ENCODE measurements around the gene KCNJ15. TPM values are rescaled to one million over a fixed set of nuclear protein-coding genes. Genes with fewer than 3 reads are reported as not detected.

The KCNJ15 gene
- total RNA-seq, 6 experiments from 2014 or later: 0.43 to 3.5 (median 1.1) TPM

DNA sequence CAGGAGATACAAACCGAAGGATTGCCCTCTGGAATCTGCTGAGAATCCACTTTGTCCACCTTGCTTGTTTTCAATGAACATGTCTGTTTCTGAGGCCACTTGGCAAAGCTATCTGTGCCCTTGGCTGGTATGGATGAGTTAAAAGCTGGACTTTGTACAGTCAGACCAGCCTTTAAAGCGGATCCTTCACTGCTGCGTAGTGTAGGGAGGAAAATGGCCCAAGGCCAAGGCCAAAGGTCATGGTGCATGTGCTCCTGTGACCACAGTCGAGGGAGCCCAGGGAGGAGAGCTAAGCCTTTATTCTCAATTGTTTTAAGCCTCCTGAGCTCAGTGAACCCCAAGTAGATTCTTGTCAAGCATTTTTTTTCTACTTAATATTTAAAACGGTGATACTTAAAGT, 37.0 kb downstream of the KCNJ15 start:
- peaks cover 0 to 26% (median 12%) of the 10 kb centered on the region in 4 donors for H3K4me1 ChIP-seq
- no peaks in the 10 kb centered on the region for H3K27me3 ChIP-seq
- peak overlapping the region; percentile 50 to 77 (median 76) for H3K27ac ChIP-seq
- intact Hi-C loops (cut with DNase I): no loop called here
- 6% methylated on average over 5 of the region's 5 CpGs for WGBS (ENCODE audit: insufficient coverage, low coverage, low lambda C conversion rate, missing lambda C conversion rate)
- peak; percentile 82 to 95 (median 89) for ATAC-seq
- H3K4me3 ChIP-seq: no peak overlapping the region
- no peaks in the 10 kb centered on the region for H3K9me3 ChIP-seq
- TF ChIP-seq, protein P1, sequence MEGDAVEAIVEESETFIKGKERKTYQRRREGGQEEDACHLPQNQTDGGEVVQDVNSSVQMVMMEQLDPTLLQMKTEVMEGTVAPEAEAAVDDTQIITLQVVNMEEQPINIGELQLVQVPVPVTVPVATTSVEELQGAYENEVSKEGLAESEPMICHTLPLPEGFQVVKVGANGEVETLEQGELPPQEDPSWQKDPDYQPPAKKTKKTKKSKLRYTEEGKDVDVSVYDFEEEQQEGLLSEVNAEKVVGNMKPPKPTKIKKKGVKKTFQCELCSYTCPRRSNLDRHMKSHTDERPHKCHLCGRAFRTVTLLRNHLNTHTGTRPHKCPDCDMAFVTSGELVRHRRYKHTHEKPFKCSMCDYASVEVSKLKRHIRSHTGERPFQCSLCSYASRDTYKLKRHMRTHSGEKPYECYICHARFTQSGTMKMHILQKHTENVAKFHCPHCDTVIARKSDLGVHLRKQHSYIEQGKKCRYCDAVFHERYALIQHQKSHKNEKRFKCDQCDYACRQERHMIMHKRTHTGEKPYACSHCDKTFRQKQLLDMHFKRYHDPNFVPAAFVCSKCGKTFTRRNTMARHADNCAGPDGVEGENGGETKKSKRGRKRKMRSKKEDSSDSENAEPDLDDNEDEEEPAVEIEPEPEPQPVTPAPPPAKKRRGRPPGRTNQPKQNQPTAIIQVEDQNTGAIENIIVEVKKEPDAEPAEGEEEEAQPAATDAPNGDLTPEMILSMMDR (IDR thresholded peaks at IDR 0.05): no peak
- TF ChIP-seq POLR2A (IDR thresholded peaks at IDR 0.05): no peak
- peak; percentile 88 to 96 (median 90) for DNase-seq
- no peaks in the 10 kb centered on the region for H3K36me3 ChIP-seq

GRCh38 chr21:38294609-38295008, 37.8 kb downstream of the KCNJ15 start:
- Histone ChIP-seq H3K27ac (peak overlapping the region in 1 of 3 donors; percentile 76), H3K4me1 (peaks cover 0 to 26% (median 12%) of the 10 kb centered on the region in 4 donors), H3K9me3 (no peaks in the 10 kb centered on the region), H3K36me3 (no peaks in the 10 kb centered on the region), H3K27me3 (no peaks in the 10 kb centered on the region), H3K4me3 (no peak overlapping the region)
- 91% methylated on average over 2 of the region's 2 CpGs for WGBS (ENCODE audit: insufficient coverage, low coverage, low lambda C conversion rate, missing lambda C conversion rate)
- ATAC-seq (no peak), DNase-seq (no peak)
- intact Hi-C loops (cut with DNase I): no loop called here
- TF ChIP-seq, protein P1 (IDR thresholded peaks at IDR 0.05): no peak
- no peak for TF ChIP-seq POLR2A (IDR thresholded peaks at IDR 0.05)

DNA sequence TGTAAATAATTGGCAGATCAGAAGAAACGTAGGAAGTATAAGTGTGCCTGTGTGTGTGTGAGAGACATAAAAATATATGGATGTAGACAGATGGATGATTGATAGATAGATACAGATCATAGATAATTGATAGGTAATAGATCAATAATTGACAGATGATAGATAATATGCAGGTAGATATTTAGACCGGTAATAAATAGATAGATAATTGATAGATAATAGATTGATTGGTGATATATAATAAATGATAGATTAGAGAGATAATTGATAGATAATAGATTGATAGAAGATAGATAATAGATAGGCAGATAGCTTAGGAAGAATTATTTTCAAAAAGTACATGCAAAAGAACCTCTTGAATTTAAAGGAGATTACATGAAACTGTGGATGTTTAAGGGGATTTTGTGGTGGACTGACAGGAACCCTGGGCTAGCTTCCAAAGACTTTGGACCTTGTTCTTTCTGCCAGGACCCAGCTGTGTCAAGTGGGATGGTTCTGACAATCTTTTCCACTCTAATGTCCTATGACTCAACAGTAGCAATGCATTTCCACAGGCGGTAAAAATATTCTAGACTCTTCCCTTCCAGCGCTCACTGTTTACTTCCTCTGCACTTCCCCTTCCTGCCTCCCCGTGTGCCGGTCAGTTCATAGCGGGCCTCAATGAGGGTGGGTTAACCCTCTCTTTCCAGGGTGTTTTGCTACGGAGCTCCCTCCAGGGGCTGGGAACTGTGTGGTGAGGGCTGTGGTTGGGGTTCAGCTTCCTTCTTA, 39.4 kb downstream of the KCNJ15 start:
- peak in 1 of 3 donors; percentile 51 for DNase-seq
- H3K27ac ChIP-seq: peak overlapping the region in 2 of 3 donors; percentile 13 to 21
- WGBS (ENCODE audit: insufficient coverage, low coverage, low lambda C conversion rate, missing lambda C conversion rate): 32% methylated on average over 8 of the region's 8 CpGs

GRCh38 chr21:38297194-38297631, 40.4 kb downstream of the KCNJ15 start:
- DNase-seq (no peak), ATAC-seq (no peak)
- TF ChIP-seq, protein P1 (IDR thresholded peaks at IDR 0.05): no peak
- TF ChIP-seq POLR2A (IDR thresholded peaks at IDR 0.05): no peak
- 25% methylated on average over 2 of the region's 3 CpGs for WGBS (ENCODE audit: insufficient coverage, low coverage, low lambda C conversion rate, missing lambda C conversion rate)
- Histone ChIP-seq H3K27ac (peak overlapping the region in 1 of 3 donors; percentile 21), H3K4me1 (peaks cover 0 to 32% (median 11%) of the 10 kb centered on the region in 4 donors), H3K36me3 (no peaks in the 10 kb centered on the region), H3K27me3 (no peaks in the 10 kb centered on the region), H3K9me3 (no peaks in the 10 kb centered on the region), H3K4me3 (no peak overlapping the region)
- intact Hi-C loops (cut with DNase I): no loop called here

More for the DNA sequence above, 39.4 kb downstream of the KCNJ15 start:
- Histone ChIP-seq H3K27me3 (no peaks in the 10 kb centered on the region), H3K36me3 (no peaks in the 10 kb centered on the region), H3K4me1 (peaks cover 0 to 35% (median 12%) of the 10 kb centered on the region in 4 donors), H3K4me3 (no peak overlapping the region), H3K9me3 (no peaks in the 10 kb centered on the region)
- TF ChIP-seq POLR2A (IDR thresholded peaks at IDR 0.05): no peak
- TF ChIP-seq, protein P1 (IDR thresholded peaks at IDR 0.05): no peak
- intact Hi-C loops (cut with DNase I): no loop called here
- peak; percentile 48 to 65 (median 55) for ATAC-seq
